Mucosa of stomach (tissue), 1 donor: ENCODE data around the gene SEC14L2.
"Not testable (repeated sequence)": the region's sequence is repeated elsewhere in the genome, so short reads cannot be mapped to it uniquely, and the experiment has no call there.

Experiments
- H3K27me3 ChIP-seq: one replicate; pipeline ENCODE4 v1.7.0; 2013; ENCODE audit warnings: mild to moderate bottlenecking, low read length; ENCODE audit not compliant: control insufficient read depth, insufficient read depth
- H3K36me3 ChIP-seq: one replicate; pipeline ENCODE4 v1.7.0; 2013; ENCODE audit warnings: low read length; ENCODE audit not compliant: control insufficient read depth, insufficient read depth
- H3K4me1 ChIP-seq: one replicate; pipeline ENCODE4 v1.7.0; 2013; ENCODE audit warnings: mild to moderate bottlenecking, low read length; ENCODE audit not compliant: control insufficient read depth, insufficient read depth
- H3K4me3 ChIP-seq: one replicate; pipeline ENCODE4 v1.7.0; 2013; ENCODE audit warnings: low read length
- H3K9ac ChIP-seq: one replicate; pipeline ENCODE4 v1.7.0; 2013; ENCODE audit warnings: mild to moderate bottlenecking, low read length, moderate library complexity
- H3K9me3 ChIP-seq: one replicate; pipeline ENCODE4 v1.7.0; 2013; ENCODE audit warnings: mild to moderate bottlenecking, low read length, moderate library complexity; ENCODE audit not compliant: control insufficient read depth
- donor health status: Pancreatic carcinoma.

SEC14L2 gene

DNA sequence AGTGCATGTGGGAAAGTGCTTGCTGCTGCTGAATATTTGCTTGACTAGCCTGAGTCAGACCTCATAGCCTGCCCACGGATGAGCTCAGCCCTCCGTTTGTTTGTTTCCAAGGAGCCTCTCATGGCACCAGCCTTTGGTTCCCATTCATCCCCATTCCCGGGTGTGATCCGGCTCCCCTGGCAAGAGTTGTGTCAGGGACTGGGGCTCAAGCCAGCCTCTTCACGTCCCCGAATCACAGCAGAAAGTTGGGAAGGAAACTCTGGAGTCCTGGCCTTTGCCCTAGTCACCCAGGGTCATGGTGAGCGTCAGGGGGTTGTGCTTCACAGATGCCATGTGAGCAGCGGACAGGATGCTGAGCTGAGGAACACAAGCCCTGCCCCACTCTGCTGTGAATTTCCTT is 61.2 kb downstream of the SEC14L2 start:
- Histone ChIP-seq H3K27me3 (no peaks in the 10 kb centered on the region), H3K36me3 (no peaks in the 10 kb centered on the region), H3K4me3 (no peak overlapping the region), H3K9ac (no peak overlapping the region), H3K4me1 (no peaks in the 10 kb centered on the region), H3K9me3 (no peaks in the 10 kb centered on the region)

DNA sequence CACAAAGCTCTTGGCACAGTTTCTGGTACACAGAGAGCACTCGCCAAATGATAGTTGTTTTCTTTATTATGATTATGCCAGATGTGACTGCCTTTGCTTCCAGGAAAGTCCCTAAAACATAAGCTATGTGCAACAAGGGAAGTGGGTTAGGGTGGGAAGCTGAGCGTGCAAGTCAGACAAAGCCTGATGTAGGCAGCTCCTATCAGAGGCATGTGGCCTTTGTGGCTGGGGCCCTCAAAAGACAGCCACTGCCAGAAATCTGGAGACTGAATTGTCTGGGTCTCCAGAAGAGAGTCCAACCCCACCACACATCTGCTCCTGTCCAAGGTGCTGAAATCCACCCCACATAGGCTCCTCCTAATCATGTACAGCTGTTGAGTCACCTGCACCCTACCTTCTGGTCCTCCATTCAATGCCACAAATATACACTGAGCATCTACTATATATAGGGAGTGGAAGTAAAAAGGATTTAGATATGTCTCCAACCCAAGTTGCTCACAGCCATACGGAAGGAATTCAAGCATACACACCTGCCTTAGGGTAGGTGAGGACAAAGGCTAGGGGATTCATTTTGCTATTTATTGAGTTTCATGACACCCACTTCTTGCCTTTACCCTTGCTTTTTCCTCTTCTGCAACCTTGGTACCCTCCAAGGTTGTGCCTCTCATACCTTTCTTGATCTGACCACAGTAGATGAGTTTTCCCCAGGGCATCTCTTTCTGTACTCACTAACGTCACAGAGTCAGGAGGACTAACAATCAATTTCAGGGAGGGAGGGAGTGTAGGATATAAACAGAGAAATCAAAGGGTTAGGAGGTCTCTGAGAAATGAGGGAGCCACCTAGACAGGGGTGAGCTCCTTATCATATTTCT is 62.6 kb downstream of the SEC14L2 start:
- H3K9me3 ChIP-seq: no peaks in the 10 kb centered on the region
- no peaks in the 10 kb centered on the region for H3K36me3 ChIP-seq
- no peaks in the 10 kb centered on the region for H3K4me1 ChIP-seq
- H3K9ac ChIP-seq: no peak overlapping the region
- no peaks in the 10 kb centered on the region for H3K27me3 ChIP-seq
- no peak overlapping the region for H3K4me3 ChIP-seq

- no peaks in the 10 kb centered on the region for H3K36me3 ChIP-seq
- no peaks in the 10 kb centered on the region for H3K4me1 ChIP-seq
- H3K9ac ChIP-seq: no peak overlapping the region
- H3K9me3 ChIP-seq: no peaks in the 10 kb centered on the region
- H3K4me3 ChIP-seq: no peak overlapping the region
- no peaks in the 10 kb centered on the region for H3K27me3 ChIP-seq
These were observed 63.3 kb downstream of the SEC14L2 start for GRCh38 chr22:30460147-30460546.

- H3K9me3 ChIP-seq, H3K9ac ChIP-seq, H3K27me3 ChIP-seq, H3K4me1 ChIP-seq, H3K36me3 ChIP-seq, H3K4me3 ChIP-seq: not testable (repeated sequence)
These were observed 63.7 kb downstream of the SEC14L2 start for GRCh38 chr22:30460555-30460954.

GRCh38 chr22:30469165-30469564 is 72.3 kb downstream of the SEC14L2 start:
- Histone ChIP-seq H3K4me3 (no peak overlapping the region), H3K4me1 (no peaks in the 10 kb centered on the region), H3K27me3 (no peaks in the 10 kb centered on the region), H3K36me3 (no peaks in the 10 kb centered on the region), H3K9ac (no peak overlapping the region), H3K9me3 (no peaks in the 10 kb centered on the region)

GRCh38 chr22:30470655-30471054 is 73.8 kb downstream of the SEC14L2 start:
- H3K27me3 ChIP-seq: no peaks in the 10 kb centered on the region
- H3K9ac ChIP-seq: no peak overlapping the region
- no peaks in the 10 kb centered on the region for H3K4me1 ChIP-seq
- H3K36me3 ChIP-seq: no peaks in the 10 kb centered on the region
- no peak overlapping the region for H3K4me3 ChIP-seq
- H3K9me3 ChIP-seq: no peaks in the 10 kb centered on the region

DNA sequence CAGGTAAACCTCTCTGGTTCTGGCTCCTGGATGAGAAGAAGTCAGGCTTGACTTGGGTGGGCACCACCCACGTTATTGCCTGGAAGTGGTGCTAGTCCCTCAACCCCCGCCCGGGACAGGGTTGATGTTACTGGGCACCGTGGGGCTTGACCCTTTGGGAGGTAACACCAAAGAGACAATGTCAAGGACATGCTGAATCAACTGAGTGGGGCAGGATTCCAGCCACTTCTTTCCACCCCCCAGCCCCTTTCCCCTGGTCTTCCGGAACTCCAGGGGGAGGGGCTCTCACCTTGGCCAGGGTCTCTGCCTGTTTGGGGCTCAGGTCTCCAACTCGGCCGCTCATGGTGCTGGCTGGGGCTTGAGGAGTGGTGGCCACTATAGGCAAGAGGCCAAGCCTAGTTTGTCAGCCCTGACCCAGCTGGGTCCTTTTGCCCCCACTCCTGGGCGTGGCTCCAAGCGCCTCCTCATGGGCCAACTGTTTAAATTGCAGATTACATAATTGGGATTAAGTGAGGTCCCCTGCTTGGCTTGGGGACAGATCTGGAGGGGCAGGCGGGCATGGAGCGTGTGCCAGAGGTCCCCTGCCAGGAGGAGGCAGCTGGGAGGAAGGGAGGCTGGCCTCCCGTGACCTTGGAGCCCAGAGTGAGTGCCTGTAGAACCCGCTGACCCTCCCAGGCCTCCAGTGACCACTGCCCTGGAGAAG is 74.9 kb downstream of the SEC14L2 start, which contains the start of gene SEC14L3:
Gene SEC14L3, minus strand, starts transcription at position 402 of the 703 bp plus-strand sequence. Its CDS starts 59 bp downstream, at position 343.
- H3K4me1 ChIP-seq: no peaks in the 10 kb centered on the region
- no peak within 1 kb of the TSS for H3K9ac ChIP-seq
- no peaks in the 10 kb centered on the region for H3K36me3 ChIP-seq
- no peak within 1 kb of the TSS for H3K4me3 ChIP-seq
- H3K27me3 ChIP-seq: no peaks in the 10 kb centered on the region
- no peaks in the 10 kb centered on the region for H3K9me3 ChIP-seq

DNA sequence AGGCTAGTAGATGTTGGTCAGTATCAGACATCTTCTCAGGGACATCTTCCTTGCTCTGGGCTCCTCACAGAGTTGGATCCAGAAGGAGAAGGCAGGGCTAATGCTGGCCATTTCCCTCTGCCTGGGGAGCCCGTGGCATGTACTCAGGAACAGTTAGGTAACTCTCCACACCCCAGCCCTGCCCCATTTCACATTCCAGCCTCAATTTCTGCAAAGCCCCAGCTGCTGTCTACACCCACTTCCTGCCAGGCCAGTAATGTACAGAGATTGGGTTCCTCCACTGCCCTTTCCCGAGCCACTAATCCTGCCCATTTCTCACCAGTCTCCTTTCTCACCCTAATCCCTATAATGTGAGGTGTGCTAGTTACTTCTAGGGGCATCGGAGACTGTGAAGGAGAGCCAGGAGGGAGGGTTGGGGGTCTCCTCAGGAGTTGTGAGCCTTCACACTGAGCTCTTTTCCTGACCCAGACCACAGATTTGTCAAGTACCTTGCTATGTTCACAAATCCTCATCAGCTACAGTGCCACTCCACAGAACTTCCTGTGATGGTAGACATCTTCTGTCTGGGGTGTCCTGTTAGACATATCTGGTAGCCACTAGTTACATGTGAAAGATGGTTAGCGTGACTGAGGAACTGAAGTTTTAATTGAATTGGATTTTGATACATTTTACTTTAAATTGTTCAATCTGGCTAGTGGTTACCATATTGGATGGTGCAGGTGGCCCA is 76.3 kb downstream of the SEC14L2 start:
- Histone ChIP-seq H3K4me3 (no peak overlapping the region), H3K4me1 (no peaks in the 10 kb centered on the region), H3K36me3 (no peaks in the 10 kb centered on the region), H3K9me3 (no peaks in the 10 kb centered on the region), H3K27me3 (no peaks in the 10 kb centered on the region), H3K9ac (no peak overlapping the region)

DNA sequence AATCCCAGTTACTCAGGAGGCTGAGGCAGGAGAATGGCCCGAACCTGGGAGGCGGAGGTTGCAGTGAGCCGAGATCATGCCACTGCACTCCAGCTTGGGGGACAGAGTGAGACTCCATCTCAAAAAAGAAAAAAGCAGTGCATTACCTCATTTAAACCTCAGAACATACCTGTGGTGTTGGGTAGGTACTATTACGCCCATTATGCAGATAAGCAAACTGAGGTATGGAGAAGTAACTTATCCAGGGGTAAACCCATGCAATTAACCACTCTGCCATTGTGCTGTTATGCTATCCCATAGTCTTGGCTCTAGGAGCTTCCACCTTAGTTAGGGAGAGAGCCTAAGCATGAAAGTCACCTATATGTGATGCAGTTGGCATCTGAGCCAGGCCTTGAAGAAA is 77.3 kb downstream of the SEC14L2 start:
- Histone ChIP-seq H3K9ac (no peak overlapping the region), H3K27me3 (no peaks in the 10 kb centered on the region), H3K9me3 (no peaks in the 10 kb centered on the region)

More for the DNA sequence above, 77.3 kb downstream of the SEC14L2 start:
- H3K4me1 ChIP-seq: no peaks in the 10 kb centered on the region
- no peaks in the 10 kb centered on the region for H3K36me3 ChIP-seq
- H3K4me3 ChIP-seq: no peak overlapping the region
